Nephron (organoid): ENCODE measurements around the gene ABCA8.

ENCODE experiments used
- H3K27ac Mint-ChIP-seq, 3 experiments: 2 replicates each; pipeline ENCODE4 v1.8.0; 2020; ENCODE audit warnings: mixed read lengths in 3 of 3, mild to moderate bottlenecking in 2 of 3, moderate library complexity in 1 of 3
- H3K27me3 Mint-ChIP-seq: 2 replicates; pipeline ENCODE4 v1.8.0; 2021; ENCODE audit warnings: low read depth, mild to moderate bottlenecking, moderate library complexity, mixed read lengths
- H3K36me3 Mint-ChIP-seq: 2 replicates; pipeline ENCODE4 v1.8.0; 2020; ENCODE audit warnings: low read depth, mixed read lengths
- H3K4me1 Mint-ChIP-seq: 2 replicates; pipeline ENCODE4 v1.8.0; 2020; ENCODE audit warnings: mixed read lengths
- H3K4me3 Mint-ChIP-seq, 3 experiments: 2 replicates each; pipeline ENCODE4 v1.8.0; 2020; ENCODE audit warnings: mild to moderate bottlenecking in 3 of 3, mixed read lengths in 3 of 3, moderate library complexity in 2 of 3
- H3K9me3 Mint-ChIP-seq: 2 replicates; pipeline ENCODE4 v1.8.0; 2020; ENCODE audit warnings: mixed read lengths
- CTCF ChIP-seq, 3 experiments: fragments of 200-600 bp; sonication (generic); IDR thresholded peaks; one replicate each; pipeline ENCODE4 v1.5.0; 2021; ENCODE audit warnings: antibody characterized with exemption in 3 of 3; ENCODE audit not compliant: unreplicated experiment in 3 of 3

The ABCA8 gene

DNA sequence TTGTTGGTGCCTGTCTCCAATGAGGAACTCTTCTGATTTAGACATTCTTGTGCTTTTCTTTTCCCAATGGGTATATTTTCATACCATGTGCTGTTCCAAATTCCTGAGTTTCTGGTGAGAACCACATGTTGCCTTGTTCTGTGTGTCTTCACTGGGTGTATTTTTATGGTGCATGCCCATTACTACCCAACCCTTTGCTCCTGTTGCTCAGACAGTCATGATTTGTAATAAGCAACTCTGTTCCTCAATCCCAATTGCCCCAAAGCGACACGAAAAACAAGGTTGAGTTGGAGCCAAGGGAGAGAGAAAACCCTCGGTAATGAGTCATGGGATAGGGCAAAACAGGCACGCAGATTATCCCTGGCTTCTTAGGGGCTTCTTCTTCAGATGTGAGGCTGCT is 101.8 kb downstream of the ABCA8 start:
- TF ChIP-seq CTCF (IDR thresholded peaks at IDR 0.05; ENCODE audit: unreplicated experiment in 3 of 3), result no peak
- H3K4me1 Mint-ChIP-seq, result peaks cover 56% of the 10 kb centered on the region
- peaks cover 15% of the 10 kb centered on the region for H3K27me3 Mint-ChIP-seq
- H3K36me3 Mint-ChIP-seq, result peaks cover 4% of the 10 kb centered on the region
- H3K27ac Mint-ChIP-seq, result peak overlapping the region; percentile 16 to 72 (median 36)
- peaks cover 16% of the 10 kb centered on the region for H3K9me3 Mint-ChIP-seq
- H3K4me3 Mint-ChIP-seq, result no peak overlapping the region

- peaks cover 4% of the 10 kb centered on the region for H3K36me3 Mint-ChIP-seq
- no peak for TF ChIP-seq CTCF (IDR thresholded peaks at IDR 0.05; ENCODE audit: unreplicated experiment in 3 of 3)
Measured at GRCh38 chr17:68853036-68853435, 102.2 kb downstream of the ABCA8 start.

GRCh38 chr17:68851890-68852289 is 103.3 kb downstream of the ABCA8 start:
- H3K27me3 Mint-ChIP-seq, result peaks cover 21% of the 10 kb centered on the region
- H3K36me3 Mint-ChIP-seq, result no peaks in the 10 kb centered on the region
- peaks cover 10% of the 10 kb centered on the region for H3K9me3 Mint-ChIP-seq
- H3K4me1 Mint-ChIP-seq, result peaks cover 68% of the 10 kb centered on the region
- TF ChIP-seq CTCF (IDR thresholded peaks at IDR 0.05; ENCODE audit: unreplicated experiment in 3 of 3), result no peak
- no peak overlapping the region for H3K4me3 Mint-ChIP-seq
- H3K27ac Mint-ChIP-seq, result peak overlapping the region; percentile 21 to 85 (median 72)

More at GRCh38 chr17:68853036-68853435, 102.2 kb downstream of the ABCA8 start:
- Mint-ChIP-seq H3K27ac (peak overlapping the region in 1 of 3 experiments; percentile 72), H3K4me1 (peaks cover 59% of the 10 kb centered on the region), H3K27me3 (peaks cover 17% of the 10 kb centered on the region), H3K4me3 (no peak overlapping the region), H3K9me3 (peaks cover 16% of the 10 kb centered on the region)

- Mint-ChIP-seq H3K27me3 (peaks cover 16% of the 10 kb centered on the region), H3K27ac (peak overlapping the region; percentile 59 to 79 (median 75)), H3K4me1 (peaks cover 68% of the 10 kb centered on the region), H3K9me3 (peaks cover 5% of the 10 kb centered on the region), H3K36me3 (no peaks in the 10 kb centered on the region), H3K4me3 (peak overlapping the region in 1 of 3 experiments; percentile 24)
- TF ChIP-seq CTCF (IDR thresholded peaks at IDR 0.05; ENCODE audit: unreplicated experiment in 3 of 3), result no peak
Measured at GRCh38 chr17:68850749-68851510, 104.3 kb downstream of the ABCA8 start.

DNA sequence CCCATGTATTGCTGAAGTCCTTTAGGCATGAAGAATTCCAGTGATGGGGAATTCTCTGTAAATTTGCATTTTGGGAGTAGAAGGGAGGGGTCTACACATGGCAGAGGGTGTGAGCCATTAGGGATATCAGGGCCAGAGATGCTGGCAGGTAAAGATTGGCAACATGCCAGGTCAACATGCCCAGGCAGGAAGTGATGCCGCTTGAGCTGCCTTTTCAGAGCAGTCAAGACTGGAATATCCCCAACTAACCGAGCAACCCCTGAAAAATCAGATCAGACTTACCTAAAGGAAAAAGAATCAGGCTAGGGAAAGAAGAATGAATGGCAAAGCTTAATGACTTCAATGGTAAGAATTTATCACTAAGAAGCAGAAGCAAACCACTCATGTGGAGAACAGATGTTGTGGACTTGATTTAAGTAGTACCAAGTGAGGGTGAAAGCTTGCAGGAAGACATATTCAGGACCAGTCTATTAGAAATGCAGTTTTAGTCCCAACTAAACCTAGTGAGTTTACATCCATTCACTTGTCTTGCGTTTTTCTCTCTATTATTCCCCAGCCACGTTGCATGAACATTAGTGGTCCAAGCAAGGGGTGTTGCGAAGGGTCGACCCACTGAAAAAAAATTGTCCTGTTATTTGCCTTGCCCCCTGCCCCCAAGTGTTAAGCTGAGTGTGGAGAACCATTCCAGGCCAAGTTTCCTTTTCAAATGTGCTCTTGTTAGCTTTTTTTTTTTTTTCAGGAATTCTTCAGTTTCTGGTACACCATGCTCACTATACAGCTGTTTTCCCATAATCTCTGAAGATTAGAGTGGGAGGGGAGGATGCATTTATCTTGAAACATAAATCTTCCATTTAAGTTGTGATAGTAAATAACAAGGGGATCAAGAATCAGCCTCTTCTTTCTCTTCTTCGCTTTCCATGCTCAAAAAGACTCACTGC is 105.2 kb downstream of the ABCA8 start:
- H3K4me3 Mint-ChIP-seq, result peak overlapping the region in 1 of 3 experiments; percentile 20
- H3K9me3 Mint-ChIP-seq, result peaks cover 8% of the 10 kb centered on the region
- TF ChIP-seq CTCF (IDR thresholded peaks at IDR 0.05; ENCODE audit: unreplicated experiment in 3 of 3), result no peak
- H3K27ac Mint-ChIP-seq, result peak overlapping the region; percentile 9 to 59 (median 46)
- H3K27me3 Mint-ChIP-seq, result peaks cover 21% of the 10 kb centered on the region
- peaks cover 68% of the 10 kb centered on the region for H3K4me1 Mint-ChIP-seq
- no peaks in the 10 kb centered on the region for H3K36me3 Mint-ChIP-seq
